Fibroblast of mammary gland (primary cell): Measurements from ENCODE around the gene PANK1.

Experiments
- DNase-seq: peaks from one replicate; pipeline ENCODE4 v3.0.0-alpha.2; 2010; ENCODE audit warnings: low read depth
- H3K4me3 ChIP-seq: 2 replicates; pipeline ENCODE4 v1.5.1; 2011; ENCODE audit warnings: low read depth, mild to moderate bottlenecking, low read length, moderate library complexity; ENCODE audit not compliant: control insufficient read depth
- CTCF ChIP-seq: conservative IDR thresholded peaks from 2 replicates; pipeline ENCODE4 v1.5.1; 2011; ENCODE audit warnings: low read depth, low read length, inconsistent platforms; ENCODE audit not compliant: control insufficient read depth, insufficient read depth

Gene PANK1

GRCh38 chr10:89574368-89574767 is 70.7 kb downstream of the PANK1 start:
- no peak for TF ChIP-seq CTCF
- DNase-seq, result peak; percentile 46
- no peak overlapping the region for H3K4me3 ChIP-seq

GRCh38 chr10:89567576-89568245 is 77.3 kb downstream of the PANK1 start:
- TF ChIP-seq CTCF, result no peak
- no peak for DNase-seq
- H3K4me3 ChIP-seq, result no peak overlapping the region

GRCh38 chr10:89566992-89567391 is 78.0 kb downstream of the PANK1 start:
- no peak for DNase-seq
- no peak for TF ChIP-seq CTCF
- H3K4me3 ChIP-seq, result no peak overlapping the region

GRCh38 chr10:89566095-89566950 is 78.7 kb downstream of the PANK1 start:
- TF ChIP-seq CTCF, result no peak
- no peak overlapping the region for H3K4me3 ChIP-seq
- DNase-seq, result no peak

GRCh38 chr10:89565180-89565579 is 79.9 kb downstream of the PANK1 start:
- no peak overlapping the region for H3K4me3 ChIP-seq
- no peak for TF ChIP-seq CTCF
- no peak for DNase-seq

GRCh38 chr10:89563861-89564478 is 81.1 kb downstream of the PANK1 start:
- TF ChIP-seq CTCF, result peak; percentile 73
- no peak overlapping the region for H3K4me3 ChIP-seq
- peak; percentile 69 for DNase-seq
